Thoracic aorta (tissue), 2 donors: ENCODE measurements around the gene PPP2R1B. TPM values are rescaled to one million over a fixed set of nuclear protein-coding genes. Genes with fewer than 3 reads are reported as not detected.
A peak's percentile ranks its signal among the peaks of the same experiment; 100 is the strongest.

Experiments used
- ATAC-seq: fragments of 150-250 bp; one replicate; pipeline ENCODE4 v1.8.0; 2017; ENCODE audit warnings: low read depth; ENCODE audit not compliant: insufficient number of reproducible peaks, low FRiP score
- DNase-seq: peaks from one replicate; pipeline ENCODE4 v3.0.0-alpha.2; 2020; ENCODE audit warnings: low spot score
- H3K27ac ChIP-seq, 2 donors: fragments of 200-600 bp; sonication (generic); 1 replicate in 1 of 2; 2 replicates in 1 of 2; pipeline ENCODE4 v1.5.1; 2016; ENCODE audit warnings: mild to moderate bottlenecking in 2 of 2, moderate library complexity in 2 of 2
- H3K27me3 ChIP-seq: fragments of 200-600 bp; sonication (generic); replicated peaks from 2 replicates; pipeline ENCODE4 v1.6.0; 2016; ENCODE audit warnings: mild to moderate bottlenecking; ENCODE audit not compliant: insufficient read depth
- H3K36me3 ChIP-seq: fragments of 200-600 bp; sonication (generic); one replicate; pipeline ENCODE4 v1.5.1; 2016
- H3K4me1 ChIP-seq, 2 donors: fragments of 200-600 bp; sonication (generic); 1 replicate in 1 of 2; 2 replicates in 1 of 2; pipeline versions ENCODE4 v1.5.1 to v1.6.0; 2016; ENCODE audit warnings: low read depth in 2 of 2, mild to moderate bottlenecking in 1 of 2; ENCODE audit not compliant: control insufficient read depth in 1 of 2
- H3K4me3 ChIP-seq: fragments of 200-600 bp; sonication (generic); 2 replicates; pipeline ENCODE4 v1.5.1; 2016; ENCODE audit warnings: mild to moderate bottlenecking
- H3K9me3 ChIP-seq: fragments of 200-600 bp; sonication (generic); 2 replicates; pipeline ENCODE4 v1.5.1; 2016
- total RNA-seq, 2 donors: library from RNA; depleted of rRNA; stranded (reverse); fragments of >200 nt; gene quantifications; one replicate each; pipeline versions ENCODE4 v1.1.0 to v1.2.3, GENCODE V29; 2016
- TF ChIP-seq, protein P1 (sequence below): fragments of 200-600 bp; sonication (generic); IDR thresholded peaks from one replicate; pipeline ENCODE4 v1.5.1; 2019; ENCODE audit warnings: antibody characterized with exemption

Gene PPP2R1B
- total RNA-seq, 2 donors from 2014 or later: 22.5 to 34.5 TPM

DNA sequence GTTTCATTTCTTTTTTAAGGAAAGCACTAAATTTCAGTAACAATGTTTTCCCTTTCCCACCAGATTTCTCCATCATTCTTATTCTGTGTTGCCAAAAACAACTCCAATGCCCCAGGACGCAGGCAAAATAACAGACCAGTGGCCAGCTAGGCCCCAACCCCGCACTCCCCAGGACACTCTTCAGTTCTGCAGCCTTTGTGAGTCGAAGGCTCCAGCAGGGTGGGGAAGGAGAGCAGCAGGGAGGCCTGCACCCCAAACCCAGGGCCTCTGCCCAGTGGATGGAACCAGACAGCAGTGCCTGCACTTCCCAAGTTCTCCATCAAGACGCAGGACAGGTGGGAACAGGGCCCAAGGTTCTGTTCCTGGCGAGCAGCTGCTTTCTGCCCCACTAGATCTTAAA is 34.4 kb downstream of the PPP2R1B start:
- H3K4me1 ChIP-seq: peaks cover 54 to 75% of the 10 kb centered on the region in 2 donors
- no peaks in the 10 kb centered on the region for H3K27me3 ChIP-seq
- ATAC-seq (no peak), DNase-seq (no peak)
- no peak overlapping the region for H3K4me3 ChIP-seq
- H3K36me3 ChIP-seq: no peaks in the 10 kb centered on the region
- no peaks in the 10 kb centered on the region for H3K9me3 ChIP-seq
- H3K27ac ChIP-seq: peak overlapping the region; percentile 85 to 95
- TF ChIP-seq, protein P1, sequence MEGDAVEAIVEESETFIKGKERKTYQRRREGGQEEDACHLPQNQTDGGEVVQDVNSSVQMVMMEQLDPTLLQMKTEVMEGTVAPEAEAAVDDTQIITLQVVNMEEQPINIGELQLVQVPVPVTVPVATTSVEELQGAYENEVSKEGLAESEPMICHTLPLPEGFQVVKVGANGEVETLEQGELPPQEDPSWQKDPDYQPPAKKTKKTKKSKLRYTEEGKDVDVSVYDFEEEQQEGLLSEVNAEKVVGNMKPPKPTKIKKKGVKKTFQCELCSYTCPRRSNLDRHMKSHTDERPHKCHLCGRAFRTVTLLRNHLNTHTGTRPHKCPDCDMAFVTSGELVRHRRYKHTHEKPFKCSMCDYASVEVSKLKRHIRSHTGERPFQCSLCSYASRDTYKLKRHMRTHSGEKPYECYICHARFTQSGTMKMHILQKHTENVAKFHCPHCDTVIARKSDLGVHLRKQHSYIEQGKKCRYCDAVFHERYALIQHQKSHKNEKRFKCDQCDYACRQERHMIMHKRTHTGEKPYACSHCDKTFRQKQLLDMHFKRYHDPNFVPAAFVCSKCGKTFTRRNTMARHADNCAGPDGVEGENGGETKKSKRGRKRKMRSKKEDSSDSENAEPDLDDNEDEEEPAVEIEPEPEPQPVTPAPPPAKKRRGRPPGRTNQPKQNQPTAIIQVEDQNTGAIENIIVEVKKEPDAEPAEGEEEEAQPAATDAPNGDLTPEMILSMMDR: no peak

DNA sequence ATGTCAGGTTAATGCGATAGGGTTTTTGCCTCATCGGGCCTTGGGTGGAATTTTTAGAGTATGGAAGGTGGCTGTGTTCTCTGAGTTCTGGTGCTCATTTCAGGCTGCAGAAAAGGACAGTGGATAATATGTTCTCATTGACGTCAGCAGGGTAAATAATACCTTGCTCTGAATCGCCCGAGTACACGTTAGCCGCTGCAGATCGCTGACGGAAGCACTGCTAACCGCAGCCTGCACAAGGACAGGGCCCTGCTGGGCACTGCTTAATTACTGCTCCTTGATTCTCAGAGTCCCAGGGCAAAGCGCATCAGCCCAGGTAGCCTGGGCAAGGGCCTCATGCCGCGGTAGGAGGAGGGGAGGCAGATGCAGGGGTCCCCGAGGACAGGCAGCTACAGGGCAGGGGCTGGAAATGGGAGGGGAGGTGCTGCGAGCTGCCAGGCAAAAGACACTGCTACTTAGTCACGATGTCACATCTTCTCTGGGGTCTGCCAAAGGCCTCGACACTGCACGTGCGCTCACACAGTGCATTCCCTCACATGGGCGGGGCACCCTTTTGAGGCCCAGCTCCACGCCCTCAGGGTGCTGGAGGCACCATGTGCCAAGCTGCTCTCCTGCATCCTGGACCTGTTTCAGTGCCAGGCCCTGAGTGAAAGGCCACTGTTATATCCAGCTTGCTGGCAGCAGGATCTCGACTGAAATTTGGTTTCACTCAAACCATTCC is 35.2 kb downstream of the PPP2R1B start:
- Histone ChIP-seq H3K27ac (peak overlapping the region; percentile 85 to 95), H3K27me3 (no peaks in the 10 kb centered on the region), H3K4me1 (peaks cover 47 to 67% of the 10 kb centered on the region in 2 donors), H3K9me3 (no peaks in the 10 kb centered on the region), H3K36me3 (no peaks in the 10 kb centered on the region), H3K4me3 (no peak overlapping the region)
- no peak for DNase-seq
- ATAC-seq: no peak
- TF ChIP-seq, protein P1: no peak

DNA sequence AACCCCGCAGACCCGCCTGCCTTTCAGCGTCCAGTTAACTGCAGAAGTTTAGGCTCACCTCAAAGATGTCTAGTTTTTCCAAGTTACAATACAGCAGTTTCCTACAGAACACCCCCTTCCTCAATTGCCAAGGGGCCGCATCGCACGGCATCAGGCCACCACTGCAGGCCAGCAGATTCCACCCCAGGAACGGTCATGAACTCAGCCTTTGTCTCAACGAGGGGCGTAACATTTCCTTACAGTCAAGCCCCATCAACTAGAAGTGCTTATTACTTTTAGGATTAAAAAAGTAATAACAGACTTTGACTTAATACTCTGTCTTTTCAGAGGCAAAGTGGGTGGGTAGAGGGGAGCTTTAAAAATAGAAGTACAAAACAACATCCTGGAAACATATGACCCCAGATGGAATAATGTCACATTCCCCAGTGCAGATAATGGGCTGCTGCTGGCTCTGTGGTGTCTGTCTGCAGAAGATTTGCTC is 36.3 kb downstream of the PPP2R1B start:
- no peak for ATAC-seq
- H3K36me3 ChIP-seq: peaks cover 9% of the 10 kb centered on the region
- H3K27me3 ChIP-seq: no peaks in the 10 kb centered on the region
- peaks cover 42 to 56% of the 10 kb centered on the region in 2 donors for H3K4me1 ChIP-seq
- no peaks in the 10 kb centered on the region for H3K9me3 ChIP-seq
- TF ChIP-seq, protein P1: no peak
- H3K4me3 ChIP-seq: no peak overlapping the region
- DNase-seq: no peak
- peak overlapping the region; percentile 39 to 58 for H3K27ac ChIP-seq

DNA sequence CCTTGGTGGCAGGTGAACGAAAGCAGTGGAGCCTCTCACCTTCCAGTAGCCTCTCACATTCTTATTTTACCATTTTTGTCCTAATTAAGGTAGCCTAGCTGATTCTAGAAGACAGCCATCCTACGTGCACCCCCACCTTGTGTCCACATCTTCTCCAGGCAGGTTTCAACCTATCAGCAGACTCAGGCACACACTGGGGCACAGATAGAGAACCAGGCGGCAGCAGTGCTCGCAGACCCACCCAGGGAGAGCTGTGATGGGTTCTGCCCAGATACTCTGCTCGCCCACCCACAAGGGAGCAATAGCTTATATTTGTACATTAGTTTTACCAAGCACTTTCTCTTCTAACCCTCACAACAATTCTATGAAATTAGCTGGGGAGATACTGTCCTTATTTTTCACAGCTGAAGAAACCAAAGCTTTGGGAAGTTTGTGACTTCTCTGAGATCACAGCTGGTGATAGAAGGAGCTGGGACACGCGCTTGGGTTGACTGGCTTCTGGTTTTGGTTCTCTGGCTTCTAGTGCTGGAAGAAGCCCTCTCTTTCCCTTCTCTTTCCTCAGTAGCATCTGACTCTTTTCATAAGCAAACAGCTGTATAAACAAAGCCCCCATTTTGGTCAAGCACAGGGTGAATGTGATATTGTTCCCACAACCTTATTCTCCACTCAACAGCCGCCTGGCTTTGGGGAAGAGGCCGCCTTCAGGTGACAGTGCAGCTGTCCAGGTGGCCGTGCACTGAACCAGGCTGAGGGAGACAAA is 36.9 kb downstream of the PPP2R1B start:
- DNase-seq: no peak

More for the DNA sequence above, 36.9 kb downstream of the PPP2R1B start:
- TF ChIP-seq, protein P1: no peak
- H3K4me1 ChIP-seq: peaks cover 36 to 50% of the 10 kb centered on the region in 2 donors
- no peak overlapping the region for H3K4me3 ChIP-seq
- peaks cover 13% of the 10 kb centered on the region for H3K36me3 ChIP-seq
- peak overlapping the region; percentile 39 to 58 for H3K27ac ChIP-seq
- H3K27me3 ChIP-seq: no peaks in the 10 kb centered on the region
- no peak for ATAC-seq
- no peaks in the 10 kb centered on the region for H3K9me3 ChIP-seq
